Testis (tissue), 3 donors: ENCODE measurements around the gene DYRK1A. TPM values are rescaled to one million over a fixed set of nuclear protein-coding genes. Genes with fewer than 3 reads are reported as not detected.

Experiments
- DNase-seq: peaks from one replicate; pipeline ENCODE4 v3.0.0-alpha.2; 2019
- H3K27ac ChIP-seq, 2 donors: fragments of 200-600 bp; sonication (generic); one replicate each; pipeline ENCODE4 v1.5.1; 2019
- H3K27me3 ChIP-seq: fragments of 200-600 bp; sonication (generic); one replicate; pipeline ENCODE4 v1.5.1; 2019
- H3K36me3 ChIP-seq: fragments of 200-600 bp; sonication (generic); one replicate; pipeline ENCODE4 v1.5.1; 2017; ENCODE audit warnings: low read depth; ENCODE audit errors: missing control alignments
- H3K4me1 ChIP-seq: fragments of 200-600 bp; sonication (generic); one replicate; pipeline ENCODE4 v1.5.1; 2019
- H3K4me3 ChIP-seq, 2 donors: fragments of 200-600 bp; sonication (generic); one replicate each; pipeline ENCODE4 v1.5.1; 2017 to 2019
- H3K9me3 ChIP-seq: fragments of 200-600 bp; sonication (generic); one replicate; pipeline ENCODE4 v1.5.1; 2017
- POLR2A ChIP-seq: fragments of 450-650 bp; IDR thresholded peaks from one replicate; pipeline ENCODE4 v1.6.1; 2017; ENCODE audit warnings: antibody characterized with exemption, mild to moderate bottlenecking, moderate library complexity
- WGBS, 2 donors: methylation state at CpG; one replicate each; pipeline ENCODE4 v1.1.5; 2018; 5-methylcytosine and 5-hydroxymethylcytosine counted together
- intact Hi-C: fragments of 100-400 bp; cut with DNase I; formaldehyde crosslinking; loops from one replicate; pipeline ENCODE4 v1.15.1; 2023; ENCODE audit warnings: low total_unique reads
- polyA plus RNA-seq: library from polyadenylated mRNA; stranded (reverse); fragments of 350-450 nt; fragmentation: Illumina TruSeq; extraction: RNeasy Lipid Tissue Mini Kit (QIAGEN cat#74804); gene quantifications from one replicate; pipeline ENCODE4 v1.2.3, GENCODE V29; 2014; ENCODE audit warnings: low read depth, low replicate concordance; ENCODE audit not compliant: insufficient read depth
- total RNA-seq, 2 donors: library from RNA; depleted of rRNA; stranded (reverse); fragments of >200 nt; gene quantifications; one replicate each; pipeline ENCODE4 v1.2.3, GENCODE V29; 2016
- TF ChIP-seq, protein P1 (sequence below), 3 experiments: fragments of 450-650 bp in 2 of 3; fragments of 200-600 bp in 1 of 3; sonication (generic) in 1 of 3; IDR thresholded peaks; one replicate each; pipeline ENCODE4 v1.5.1; 2016 to 2019; ENCODE audit warnings: antibody characterized with exemption in 3 of 3, mild to moderate bottlenecking in 2 of 3, moderate library complexity in 1 of 3

DYRK1A gene
- total and polyA plus RNA-seq, 3 donors from 2014 or later, result 68.6 to 166 (median 141) TPM

DNA sequence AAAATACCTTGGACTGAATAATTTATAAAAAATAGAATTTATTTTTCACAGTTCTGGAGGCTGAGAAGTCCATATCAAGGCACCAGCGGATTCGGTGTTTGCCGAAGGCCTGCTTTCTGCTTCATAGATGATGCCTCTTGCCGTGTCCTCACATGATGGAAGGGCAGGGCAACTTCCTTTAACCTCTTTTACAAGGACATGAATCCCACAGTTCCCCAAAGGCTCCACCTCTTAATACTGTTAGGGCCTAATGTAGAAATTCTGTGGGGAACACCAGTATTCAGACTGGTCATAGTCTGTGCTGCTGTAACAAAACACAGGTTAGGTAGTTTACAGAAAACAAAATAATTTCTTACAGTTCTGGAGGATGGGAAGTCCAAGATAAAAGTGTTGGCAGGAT is 25.9 kb downstream of the DYRK1A start:
- intact Hi-C loops, result no loop called here
- no peaks in the 10 kb centered on the region for H3K36me3 ChIP-seq
- no peak overlapping the region for H3K4me3 ChIP-seq
- no peaks in the 10 kb centered on the region for H3K27me3 ChIP-seq
- no peak for TF ChIP-seq POLR2A
- TF ChIP-seq, protein P1, sequence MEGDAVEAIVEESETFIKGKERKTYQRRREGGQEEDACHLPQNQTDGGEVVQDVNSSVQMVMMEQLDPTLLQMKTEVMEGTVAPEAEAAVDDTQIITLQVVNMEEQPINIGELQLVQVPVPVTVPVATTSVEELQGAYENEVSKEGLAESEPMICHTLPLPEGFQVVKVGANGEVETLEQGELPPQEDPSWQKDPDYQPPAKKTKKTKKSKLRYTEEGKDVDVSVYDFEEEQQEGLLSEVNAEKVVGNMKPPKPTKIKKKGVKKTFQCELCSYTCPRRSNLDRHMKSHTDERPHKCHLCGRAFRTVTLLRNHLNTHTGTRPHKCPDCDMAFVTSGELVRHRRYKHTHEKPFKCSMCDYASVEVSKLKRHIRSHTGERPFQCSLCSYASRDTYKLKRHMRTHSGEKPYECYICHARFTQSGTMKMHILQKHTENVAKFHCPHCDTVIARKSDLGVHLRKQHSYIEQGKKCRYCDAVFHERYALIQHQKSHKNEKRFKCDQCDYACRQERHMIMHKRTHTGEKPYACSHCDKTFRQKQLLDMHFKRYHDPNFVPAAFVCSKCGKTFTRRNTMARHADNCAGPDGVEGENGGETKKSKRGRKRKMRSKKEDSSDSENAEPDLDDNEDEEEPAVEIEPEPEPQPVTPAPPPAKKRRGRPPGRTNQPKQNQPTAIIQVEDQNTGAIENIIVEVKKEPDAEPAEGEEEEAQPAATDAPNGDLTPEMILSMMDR (IDR thresholded peaks at IDR 0.05), result no peak
- DNase-seq, result no peak
- H3K9me3 ChIP-seq, result no peaks in the 10 kb centered on the region
- H3K27ac ChIP-seq, result no peak overlapping the region
- H3K4me1 ChIP-seq, result peaks cover 4% of the 10 kb centered on the region
- WGBS, 2 donors, result 91 to 94% methylated on average over 4 of the region's 4 CpGs

DNA sequence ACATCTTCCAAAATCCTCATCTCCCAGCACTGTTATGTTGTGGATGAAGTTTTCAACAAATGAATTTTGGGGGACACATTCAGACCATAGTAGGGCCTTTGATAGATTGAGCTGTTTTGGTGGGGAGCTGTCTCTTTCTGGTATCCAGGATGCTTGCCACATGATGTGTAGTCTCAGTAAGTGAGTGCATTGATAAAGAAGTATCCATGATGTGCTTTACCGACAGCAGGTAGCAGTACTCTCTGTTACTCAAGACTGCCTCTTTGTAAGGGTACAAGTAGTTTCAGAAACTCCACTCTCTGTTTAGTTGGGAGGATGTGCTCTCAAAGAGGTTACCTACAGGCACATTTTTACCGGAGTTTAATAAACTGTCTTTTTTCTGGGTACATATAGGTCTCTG is 26.5 kb downstream of the DYRK1A start:
- intact Hi-C loops, result no loop called here
- TF ChIP-seq, protein P1 (IDR thresholded peaks at IDR 0.05), result no peak
- no peak for TF ChIP-seq POLR2A
- 73 to 91% methylated on average over 2 of the region's 2 CpGs for WGBS, 2 donors
- H3K9me3 ChIP-seq, result no peaks in the 10 kb centered on the region
- no peaks in the 10 kb centered on the region for H3K27me3 ChIP-seq
- H3K36me3 ChIP-seq, result no peaks in the 10 kb centered on the region
- no peak for DNase-seq
- no peak overlapping the region for H3K27ac ChIP-seq
- no peak overlapping the region for H3K4me3 ChIP-seq
- peaks cover 3% of the 10 kb centered on the region for H3K4me1 ChIP-seq

DNA sequence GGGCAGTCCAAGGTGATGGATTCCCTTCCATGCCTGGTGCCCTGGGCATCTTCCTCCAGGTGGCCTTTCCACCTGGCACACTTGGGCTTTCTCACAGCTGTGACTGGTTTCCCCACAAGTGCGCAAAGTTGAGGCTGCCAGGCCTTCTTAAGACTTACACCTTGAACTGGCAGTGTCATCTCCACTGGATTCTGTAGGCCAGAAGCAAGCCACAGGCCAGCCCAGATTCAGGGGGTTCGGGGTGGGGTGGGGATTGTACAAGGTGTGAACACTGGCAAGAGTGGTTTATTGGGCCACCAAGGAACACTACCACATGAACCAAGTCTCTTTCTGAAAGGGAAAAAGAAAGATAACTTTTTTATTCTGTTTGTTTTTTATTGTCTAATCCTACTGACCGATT is 27.2 kb downstream of the DYRK1A start:
- Histone ChIP-seq H3K4me3 (no peak overlapping the region), H3K27me3 (no peaks in the 10 kb centered on the region), H3K4me1 (no peaks in the 10 kb centered on the region), H3K9me3 (no peaks in the 10 kb centered on the region), H3K36me3 (no peaks in the 10 kb centered on the region), H3K27ac (no peak overlapping the region)
- intact Hi-C loops, result no loop called here
- TF ChIP-seq POLR2A, result no peak
- TF ChIP-seq, protein P1 (IDR thresholded peaks at IDR 0.05), result no peak
- WGBS, 2 donors, result 84 to 90% methylated on average over 3 of the region's 3 CpGs
- DNase-seq, result no peak

DNA sequence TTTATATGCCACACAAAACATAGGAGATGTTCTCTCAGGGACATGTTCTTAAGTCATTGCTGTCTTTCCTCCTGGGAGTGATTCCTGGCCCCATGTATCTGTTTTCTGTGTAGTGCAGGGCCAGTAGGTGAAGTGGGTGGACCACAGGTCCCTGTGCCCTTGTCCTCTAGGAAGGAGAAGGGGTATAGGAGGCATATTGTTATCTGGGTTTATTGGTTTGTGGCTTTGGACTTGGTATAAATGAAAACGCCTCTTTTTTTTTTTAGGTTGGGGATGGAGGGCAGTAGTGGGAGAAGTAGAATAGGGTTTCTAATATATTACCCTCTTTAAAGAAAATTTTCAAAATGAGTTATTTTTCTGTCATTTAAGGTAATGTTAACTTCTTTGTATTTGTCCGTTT is 29.4 kb downstream of the DYRK1A start:
- no peaks in the 10 kb centered on the region for H3K27me3 ChIP-seq
- no peak for DNase-seq
- H3K36me3 ChIP-seq, result no peaks in the 10 kb centered on the region
- H3K4me1 ChIP-seq, result no peaks in the 10 kb centered on the region
- WGBS, 2 donors, result 82 to 93% methylated on average over 2 of the region's 2 CpGs
- no peaks in the 10 kb centered on the region for H3K9me3 ChIP-seq
- no peak overlapping the region for H3K27ac ChIP-seq
- TF ChIP-seq, protein P1 (IDR thresholded peaks at IDR 0.05), result no peak
- TF ChIP-seq POLR2A, result no peak
- intact Hi-C loops, result no loop called here
- no peak overlapping the region for H3K4me3 ChIP-seq

DNA sequence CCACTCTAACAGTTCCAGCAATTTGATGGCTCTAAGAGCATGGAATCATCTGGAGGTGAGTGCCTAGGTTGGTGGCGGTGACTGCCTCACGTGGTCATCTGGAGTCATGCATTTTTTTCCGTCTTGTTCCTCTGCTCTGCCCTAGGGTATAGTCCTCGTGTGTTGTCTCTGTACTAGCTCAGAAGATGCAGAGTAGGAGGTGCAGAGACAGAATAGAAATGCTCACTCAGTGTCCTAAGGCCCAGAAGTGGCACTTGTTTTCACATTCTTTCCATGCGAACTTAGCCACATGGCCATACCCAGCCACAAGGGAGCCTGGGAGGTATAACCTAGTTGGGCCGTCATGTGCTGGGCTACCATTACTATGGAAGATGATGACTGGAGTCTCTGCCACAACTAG is 30.3 kb downstream of the DYRK1A start:
- 81 to 93% methylated on average over 6 of the region's 6 CpGs for WGBS, 2 donors
- H3K4me1 ChIP-seq, result no peaks in the 10 kb centered on the region
- no peaks in the 10 kb centered on the region for H3K9me3 ChIP-seq
- H3K4me3 ChIP-seq, result no peak overlapping the region
- no peaks in the 10 kb centered on the region for H3K27me3 ChIP-seq
- H3K27ac ChIP-seq, result no peak overlapping the region
- no peaks in the 10 kb centered on the region for H3K36me3 ChIP-seq
- TF ChIP-seq, protein P1 (IDR thresholded peaks at IDR 0.05), result no peak
- no peak for TF ChIP-seq POLR2A
- intact Hi-C loops, result no loop called here
- DNase-seq, result no peak
